OCI-LY3 (cell line): ENCODE data around the gene EIF4G1.

Experiments
- EZH2phosphoT487 ChIP-seq: fragments of 200-600 bp; shearing (Covaris generic); IDR thresholded peaks from 2 replicates; pipeline ENCODE4 v1.6.1; 2018; ENCODE audit warnings: antibody characterized with exemption, mixed run types, low read depth
- TF ChIP-seq, protein P1 (sequence below): fragments of 200-600, 300-600 bp; sonication (generic); IDR thresholded peaks from 2 replicates; pipeline ENCODE4 v1.5.1; 2014; ENCODE audit warnings: antibody characterized with exemption, low read length, low read depth

- TF ChIP-seq, protein P1, sequence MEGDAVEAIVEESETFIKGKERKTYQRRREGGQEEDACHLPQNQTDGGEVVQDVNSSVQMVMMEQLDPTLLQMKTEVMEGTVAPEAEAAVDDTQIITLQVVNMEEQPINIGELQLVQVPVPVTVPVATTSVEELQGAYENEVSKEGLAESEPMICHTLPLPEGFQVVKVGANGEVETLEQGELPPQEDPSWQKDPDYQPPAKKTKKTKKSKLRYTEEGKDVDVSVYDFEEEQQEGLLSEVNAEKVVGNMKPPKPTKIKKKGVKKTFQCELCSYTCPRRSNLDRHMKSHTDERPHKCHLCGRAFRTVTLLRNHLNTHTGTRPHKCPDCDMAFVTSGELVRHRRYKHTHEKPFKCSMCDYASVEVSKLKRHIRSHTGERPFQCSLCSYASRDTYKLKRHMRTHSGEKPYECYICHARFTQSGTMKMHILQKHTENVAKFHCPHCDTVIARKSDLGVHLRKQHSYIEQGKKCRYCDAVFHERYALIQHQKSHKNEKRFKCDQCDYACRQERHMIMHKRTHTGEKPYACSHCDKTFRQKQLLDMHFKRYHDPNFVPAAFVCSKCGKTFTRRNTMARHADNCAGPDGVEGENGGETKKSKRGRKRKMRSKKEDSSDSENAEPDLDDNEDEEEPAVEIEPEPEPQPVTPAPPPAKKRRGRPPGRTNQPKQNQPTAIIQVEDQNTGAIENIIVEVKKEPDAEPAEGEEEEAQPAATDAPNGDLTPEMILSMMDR = no peak
- TF ChIP-seq EZH2phosphoT487 = no peak
These were observed 21.5 kb downstream of the EIF4G1 start for GRCh38 chr3:184335661-184336546.
